K562 (cell line): ENCODE data around the gene LAX1. TPM values are rescaled to one million over a fixed set of nuclear protein-coding genes. Genes with fewer than 3 reads are reported as not detected.

Experiments
- ARID4B ChIP-seq: sonication (generic); formaldehyde crosslinking; IDR thresholded peaks from 2 replicates; pipeline ENCODE4 v1.8.0; 2022; ENCODE audit warnings: mild to moderate bottlenecking, missing genetic modification reagents
- ASH1L ChIP-seq: fragments of 450-650 bp; IDR thresholded peaks from 2 replicates; pipeline ENCODE4 v1.6.1; 2018; ENCODE audit warnings: borderline replicate concordance, mild to moderate bottlenecking, low read depth; ENCODE audit not compliant: partially characterized antibody
- CREB3L1 ChIP-seq: fragments of 450-650 bp; IDR thresholded peaks from 2 replicates; pipeline ENCODE4 v1.6.1; 2014; ENCODE audit warnings: low read depth, mild to moderate bottlenecking, moderate library complexity, borderline replicate concordance
- E2F3 ChIP-seq: fragments of 250-450 bp; sonication (Bioruptor Pico); IDR thresholded peaks from 2 replicates; pipeline ENCODE4 v1.4.0; 2020; ENCODE audit warnings: mild to moderate bottlenecking
- E2F8 ChIP-seq: fragments of 450-650 bp; IDR thresholded peaks from 2 replicates; pipeline ENCODE4 v1.7.1; 2018; ENCODE audit warnings: mild to moderate bottlenecking, low read depth; ENCODE audit not compliant: partially characterized antibody
- ELF2 ChIP-seq: fragments of 250-450 bp; sonication (Bioruptor Pico); IDR thresholded peaks from 2 replicates; pipeline ENCODE4 v1.5.0; 2021; ENCODE audit warnings: mild to moderate bottlenecking
- GABPB1 ChIP-seq: sonication (generic); formaldehyde crosslinking; IDR thresholded peaks from 2 replicates; pipeline ENCODE4 v1.8.0; 2022; ENCODE audit warnings: mild to moderate bottlenecking, missing genetic modification reagents
- ILK ChIP-seq: fragments of 450-650 bp; IDR thresholded peaks from 2 replicates; pipeline ENCODE4 v1.6.1; 2016; ENCODE audit warnings: missing genetic modification characterization, low read depth, mild to moderate bottlenecking, missing compliant biosample characterization, moderate library complexity, borderline replicate concordance
- IRF1 ChIP-seq: sonication (generic); formaldehyde crosslinking; IDR thresholded peaks from 2 replicates; pipeline ENCODE4 v1.8.0; 2022; ENCODE audit warnings: missing genetic modification reagents, mild to moderate bottlenecking, borderline replicate concordance
- KLF16 ChIP-seq: IDR thresholded peaks from 2 replicates; pipeline ENCODE4 v1.6.1; 2016; ENCODE audit warnings: antibody characterized with exemption
- MLLT1 ChIP-seq, 2 experiments: fragments of 450-650 bp; IDR thresholded peaks; 2 replicates each; pipeline ENCODE4 v1.6.1; 2016
- NCOA4 ChIP-seq: fragments of 450-650 bp; IDR thresholded peaks from 2 replicates; pipeline ENCODE4 v1.6.1; 2018; ENCODE audit warnings: mild to moderate bottlenecking; ENCODE audit not compliant: partially characterized antibody
- SAP30 ChIP-seq: fragments of 200-600 bp; sonication (generic); IDR thresholded peaks from 2 replicates; pipeline ENCODE4 v1.6.1; 2012; ENCODE audit warnings: borderline replicate concordance, low read depth, mild to moderate bottlenecking, moderate library complexity, low read length, control low read depth, inconsistent platforms; ENCODE audit not compliant: insufficient read depth, poor library complexity, severe bottlenecking
- TFAM ChIP-seq: fragments of 250-450 bp; sonication (Bioruptor Pico); conservative IDR thresholded peaks from 2 replicates; pipeline ENCODE4 v1.5.0; 2021; ENCODE audit warnings: mild to moderate bottlenecking, moderate library complexity
- polyA plus RNA-seq, 8 experiments: library from polyadenylated mRNA; depleted of rRNA in 4 of 8; stranded (reverse) in 5 of 8; unstranded in 3 of 8; fragments of >200 nt; fragmentation: Nextera tagmentation in 2 of 8; fragmentation: Illumina TruSeq in 1 of 8; extraction: Ambion mirVana in 2 of 8; extraction: Trizol in 1 of 8; gene quantifications; 2 replicates each; pipeline versions ENCODE4 v1.2.1 to v1.2.3, GENCODE V29; 2011 to 2014; ENCODE audit warnings: inconsistent platforms in 1 of 8, missing spikeins in 1 of 8
- total RNA-seq, 7 experiments: library from RNA; depleted of rRNA in 6 of 7; stranded (reverse); fragments of >200 nt in 6 of 7; fragmentation: Illumina TruSeq in 2 of 7; extraction: Trizol in 2 of 7; gene quantifications; 2 replicates each; pipeline versions ENCODE4 v1.2.1 to v1.2.3, GENCODE V29; 2011 to 2021; ENCODE audit warnings: low replicate concordance in 1 of 7

Gene LAX1
- total and polyA plus RNA-seq, 9 of the 15 experiments (the other 6 are each of a cell fraction or from before 2014, with no cell fraction given) = not detected

- TF ChIP-seq E2F8 = peak; percentile 50
- no peak for TF ChIP-seq ILK
- no peak for TF ChIP-seq ELF2 (CRISPR knock-in tag)
- TF ChIP-seq CREB3L1 = peak; percentile 9; the same call in 1 of the 2 replicates
- TF ChIP-seq E2F3 (CRISPR knock-in tag) = 0 out of 2 replicates have a peak, but pooled peaks have one; percentile 10
- TF ChIP-seq GABPB1 = peak; percentile 79; the same call in 1 of the 2 replicates
- TF ChIP-seq KLF16 = no peak
- 0 out of 2 replicates have a peak, but pooled peaks have one; percentile 27 for TF ChIP-seq ARID4B (CRISPR knock-in tag)
- TF ChIP-seq IRF1 (CRISPR knock-in tag) = no peak
- TF ChIP-seq MLLT1 (IDR thresholded peaks at IDR 0.05) = peak in 1 of 2 experiments; percentile 77; a peak in 1 of 4 replicates
- TF ChIP-seq SAP30 = peak; percentile 24
- TF ChIP-seq ASH1L = peak; percentile 23
- TF ChIP-seq NCOA4 = peak; percentile 46
- TF ChIP-seq TFAM (CRISPR knock-in tag) = no peak
Observed at GRCh38 chr1:203796236-203796605, 31.2 kb downstream of the LAX1 start (continued).
